Epidermal melanocyte (primary cell): ENCODE results near the gene ZFPM1.

Experiments used
- DNase-seq: peaks from one replicate; pipeline ENCODE4 v3.0.0; 2011; ENCODE audit warnings: low spot score; ENCODE audit not compliant: insufficient read length

ZFPM1 gene

GRCh38 chr16:88497561-88498462, 44.7 kb downstream of the ZFPM1 start:
- no peak for DNase-seq

DNA sequence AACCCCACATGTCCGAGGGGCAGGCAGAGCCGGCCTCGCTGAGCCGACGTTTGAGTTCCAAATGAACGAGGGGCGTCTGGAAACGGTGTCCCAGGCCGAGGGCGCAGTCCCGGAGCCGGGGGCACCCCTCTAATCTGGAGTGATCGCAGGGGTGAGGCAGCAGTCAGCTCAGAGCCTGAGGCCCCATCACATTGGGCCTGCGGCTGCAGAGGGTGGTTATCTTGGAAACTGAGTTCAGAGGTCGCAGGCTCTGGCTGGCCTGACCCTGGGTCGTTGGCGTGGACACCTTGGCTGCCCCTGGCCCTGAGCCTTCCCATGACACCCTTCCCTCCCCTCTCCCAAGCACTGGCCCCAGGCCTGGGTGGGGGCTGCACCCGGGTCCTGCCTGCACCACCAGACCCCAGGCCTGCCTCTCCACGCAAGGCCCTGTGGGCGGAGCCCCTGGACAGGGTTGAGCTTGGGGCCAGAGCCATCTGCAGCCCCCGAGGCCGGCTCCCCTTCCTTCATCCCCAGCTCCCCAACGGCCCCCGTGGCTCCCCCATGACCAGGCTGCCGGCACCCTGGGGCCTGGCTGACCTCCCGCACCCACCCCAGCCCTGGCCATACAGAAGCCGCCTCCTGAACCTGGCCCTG, 45.6 kb downstream of the ZFPM1 start:
- no peak for DNase-seq

GRCh38 chr16:88499292-88499691, 46.2 kb downstream of the ZFPM1 start:
- no peak for DNase-seq

DNA sequence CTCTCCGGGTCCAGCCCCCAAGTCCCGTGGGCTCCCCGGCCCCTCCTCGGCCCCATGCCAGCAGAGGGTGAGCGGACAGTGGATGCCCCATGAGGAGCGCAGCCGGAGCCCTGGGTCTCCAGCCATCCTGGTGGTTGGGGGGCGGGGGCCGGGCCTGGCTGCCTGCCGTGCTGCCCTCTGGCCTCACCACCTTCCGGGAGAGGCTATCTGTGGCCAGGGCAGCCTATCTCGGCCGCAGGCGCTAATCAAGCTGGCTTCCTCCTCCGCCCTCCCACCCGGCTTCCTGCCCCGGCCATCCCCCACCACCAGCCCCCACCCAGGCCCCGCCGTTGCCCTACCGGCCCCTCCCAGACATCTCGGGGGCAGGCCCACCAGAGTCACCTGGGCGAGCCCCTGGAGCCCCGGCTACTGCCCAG, 46.8 kb downstream of the ZFPM1 start:
- no peak for DNase-seq

GRCh38 chr16:88500255-88500661, 47.2 kb downstream of the ZFPM1 start:
- no peak for DNase-seq

DNA sequence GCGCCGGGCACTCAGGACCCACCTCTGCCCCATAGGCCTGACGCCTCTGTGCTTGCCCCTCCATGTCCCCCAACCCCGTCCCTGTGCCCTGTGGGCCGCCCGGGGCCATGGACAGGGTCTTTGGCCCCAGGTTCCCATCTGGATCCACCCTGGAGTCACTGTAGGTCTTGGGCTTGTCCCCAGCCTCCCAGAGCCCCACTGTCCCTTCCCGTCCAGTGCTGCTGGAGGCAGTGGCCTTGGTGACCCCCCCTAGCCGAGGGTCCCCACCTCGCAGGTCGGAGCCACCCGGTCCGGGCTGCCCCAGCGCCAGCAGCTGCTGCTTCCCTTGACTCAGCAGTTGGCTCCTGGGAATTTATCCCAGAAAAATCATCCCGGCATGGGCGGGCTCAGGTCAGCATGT, 49.3 kb downstream of the ZFPM1 start:
- DNase-seq = no peak

GRCh38 chr16:88502776-88503280, 49.7 kb downstream of the ZFPM1 start:
- no peak for DNase-seq

GRCh38 chr16:88503374-88503770, 50.3 kb downstream of the ZFPM1 start:
- no peak for DNase-seq

DNA sequence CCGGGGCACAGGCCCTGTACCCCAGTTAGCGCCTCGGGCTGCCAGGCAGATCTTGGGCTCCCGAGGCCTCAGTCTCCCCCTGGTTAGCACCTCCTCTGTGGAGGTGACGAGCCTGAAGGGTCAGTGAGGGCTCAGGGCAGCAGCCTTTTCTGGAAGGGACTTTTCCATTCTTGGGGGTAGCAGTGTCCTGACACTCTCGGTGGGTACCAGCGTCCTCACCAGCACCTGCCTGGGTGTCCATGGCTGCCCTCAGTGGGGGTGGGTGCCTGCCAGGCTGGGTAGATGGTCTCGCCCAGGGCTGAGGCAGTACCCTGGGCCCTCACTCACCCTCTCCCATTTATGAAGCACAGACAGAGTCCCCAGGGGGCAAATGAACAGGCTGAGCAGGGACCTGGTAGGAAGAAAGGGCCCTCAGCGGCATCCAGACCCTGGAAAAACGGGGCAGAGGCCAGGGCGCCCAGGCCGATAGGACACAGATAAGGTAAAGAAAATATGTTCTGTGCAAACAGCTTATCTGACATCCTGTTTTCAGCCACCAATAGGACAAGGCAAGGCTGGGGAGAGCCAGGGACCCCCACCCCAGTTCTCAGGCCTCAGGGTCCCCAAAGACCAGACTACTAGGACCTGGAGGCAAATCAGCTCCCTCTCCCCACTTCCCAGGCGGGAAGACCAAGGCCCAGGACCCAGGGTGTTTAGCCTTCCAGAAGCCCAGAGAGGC, 50.9 kb downstream of the ZFPM1 start:
- DNase-seq = no peak

GRCh38 chr16:88504489-88505404, 51.7 kb downstream of the ZFPM1 start:
- no peak for DNase-seq

GRCh38 chr16:88505405-88506082, 52.5 kb downstream of the ZFPM1 start:
- no peak for DNase-seq

- DNase-seq = no peak
Observed at GRCh38 chr16:88506723-88507122, 53.6 kb downstream of the ZFPM1 start.

DNA sequence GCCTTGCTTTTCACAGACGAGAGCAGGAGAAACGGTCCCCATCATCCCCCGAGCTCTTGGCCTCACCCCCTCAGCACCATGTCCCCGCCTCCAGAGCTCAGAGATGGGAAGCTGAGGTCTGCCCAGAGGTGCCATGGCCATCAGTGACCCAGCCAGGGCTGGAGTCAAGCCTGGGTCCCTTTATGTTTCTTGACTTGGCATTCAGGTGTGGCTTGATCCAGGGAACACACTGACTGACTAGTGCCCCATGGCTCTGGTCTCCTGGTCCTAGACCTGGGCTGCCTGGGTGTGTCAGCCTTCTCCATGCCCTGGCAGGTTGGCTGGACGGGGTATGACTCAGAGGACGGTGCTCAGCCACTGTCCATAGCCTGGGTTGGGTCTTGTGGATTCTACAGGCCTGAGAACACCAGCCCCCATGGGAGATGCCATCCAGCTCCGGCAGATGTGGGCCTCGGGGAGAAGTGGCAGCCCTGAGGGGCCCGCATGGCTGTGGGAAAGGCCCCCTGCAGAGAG, 54.2 kb downstream of the ZFPM1 start:
- DNase-seq = no peak

- no peak for DNase-seq
Observed at GRCh38 chr16:88508376-88508867, 55.3 kb downstream of the ZFPM1 start.

DNA sequence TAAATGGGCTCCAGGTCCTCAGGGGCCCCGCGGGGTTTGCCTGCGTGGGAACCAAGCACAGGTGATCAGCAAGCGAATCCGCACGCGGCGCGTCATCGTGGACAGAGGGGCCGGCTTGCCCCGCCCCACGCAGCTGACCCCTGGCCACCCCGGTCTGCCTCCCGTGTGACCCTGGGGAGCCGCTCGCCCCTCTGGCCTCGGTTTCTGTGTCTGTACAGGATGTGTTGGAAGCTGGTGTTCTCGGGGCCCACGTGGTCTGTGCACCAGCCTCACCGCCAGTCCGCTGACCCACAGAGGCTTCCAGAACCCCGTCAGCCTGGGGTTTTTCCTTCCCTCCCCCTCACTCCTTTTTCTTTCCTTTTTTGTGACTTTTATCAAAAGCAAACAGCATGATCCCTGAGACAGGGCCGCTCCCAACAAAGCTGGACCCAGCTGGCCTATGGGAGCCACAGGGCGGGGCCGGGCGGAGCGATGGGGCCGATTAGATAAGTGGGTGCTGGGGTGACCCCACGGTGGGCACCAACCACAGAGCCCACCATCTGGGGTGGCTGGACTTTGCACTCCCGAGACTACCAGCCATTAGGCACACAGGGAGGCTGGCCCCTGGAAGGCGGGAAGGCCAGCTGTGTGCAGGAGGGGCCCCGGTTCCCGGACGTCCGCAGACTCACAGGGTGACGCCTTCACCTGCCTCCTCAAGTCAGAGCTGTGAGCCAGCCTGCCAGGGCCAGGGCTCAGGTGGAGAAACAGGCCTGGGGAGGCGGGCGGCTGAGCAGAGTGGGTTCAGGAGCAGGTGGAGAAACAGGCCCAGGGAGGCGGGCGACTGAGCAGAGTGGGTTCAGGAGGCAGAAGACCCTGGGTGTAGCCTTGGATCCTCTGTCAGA, 56.0 kb downstream of the ZFPM1 start:
- no peak for DNase-seq

GRCh38 chr16:88509749-88510069, 56.6 kb downstream of the ZFPM1 start:
- DNase-seq = no peak

DNA sequence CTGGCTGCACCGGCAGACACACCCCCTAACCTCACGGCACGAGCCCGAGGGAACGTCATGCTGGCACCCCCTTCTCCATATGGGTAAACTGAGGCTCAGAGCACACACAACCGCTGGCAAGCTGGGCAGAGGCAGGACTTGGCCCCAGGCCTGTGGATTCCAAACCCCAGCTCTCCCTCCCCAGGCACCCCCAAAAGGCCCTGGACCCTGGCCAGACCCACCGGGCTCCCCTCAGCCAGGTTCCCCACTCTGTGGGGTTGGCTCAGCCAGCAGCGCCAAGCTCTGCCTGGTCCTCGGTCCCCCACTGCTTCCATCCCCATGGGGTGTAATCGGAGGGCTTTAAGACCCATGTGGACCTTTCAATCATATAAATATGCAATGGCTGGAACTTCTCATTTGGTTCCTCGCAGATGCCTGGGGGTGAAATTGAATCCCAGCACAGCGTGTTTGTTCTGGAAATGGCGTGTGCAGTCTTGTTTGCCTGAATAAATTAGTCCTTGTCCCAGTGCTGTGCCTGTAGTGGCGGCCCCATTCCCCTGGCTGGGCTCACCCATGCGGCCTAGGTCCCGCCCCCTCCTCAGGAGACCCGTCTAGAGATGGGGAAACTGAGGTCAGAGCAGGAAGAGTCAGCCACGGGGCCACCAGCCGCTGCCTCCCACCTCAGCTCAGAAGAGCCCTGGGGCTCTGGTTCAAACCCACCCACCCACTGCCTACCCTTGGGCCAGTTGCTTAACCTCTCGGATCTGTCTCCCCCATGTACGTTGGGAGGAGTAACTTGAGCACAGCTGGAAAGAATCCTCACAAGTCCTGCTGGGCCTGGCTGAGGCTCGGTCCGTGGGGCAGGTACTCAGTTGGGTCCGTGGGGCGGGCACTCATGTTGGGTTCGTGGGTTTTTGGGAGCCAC, 57.3 kb downstream of the ZFPM1 start:
- no peak for DNase-seq

- DNase-seq = no peak
Observed at GRCh38 chr16:88511060-88511459, 58.0 kb downstream of the ZFPM1 start.
